ENCODE data around the gene IRAK2. TPM values are rescaled to one million over a fixed set of nuclear protein-coding genes. Genes with fewer than 3 reads are reported as not detected.
A peak's percentile ranks its signal among the peaks of the same experiment; 100 is the strongest.

The IRAK2 gene
- total RNA-seq, 2 experiments from 2014 or later = 3.0 TPM

GRCh38 chr3:10192953-10193691, 28.4 kb downstream of the IRAK2 start:
- Mint-ChIP-seq H3K4me3 (peak overlapping the region; percentile 55), H3K4me1 (ENCODE audit: low read depth) (peaks cover 83% of the 10 kb centered on the region), H3K27me3 (no peaks in the 10 kb centered on the region), H3K9me3 (no peaks in the 10 kb centered on the region), H3K36me3 (ENCODE audit: low read depth) (no peaks in the 10 kb centered on the region), H3K27ac (peak overlapping the region; percentile 98)
- peak; percentile 83 for DNase-seq
- intact Hi-C loops (cut with micrococcal nuclease) = loop anchor here (5.0 kb wide), 1 partner anchor 34 kb away; no protein-coding TSS in a partner anchor
- CTCF ChIA-PET = interaction anchor here (0.6 to 3.3 kb wide), 12 partner anchors 8 to 1081 kb away, joined by 3 to 15 read pairs (median 5); partner anchors contain the start of gene IRAK2
- ATAC-seq = peak; percentile 29
- POLR2A ChIA-PET = interaction anchor here (0.7 to 3.9 kb wide), 8 partner anchors 20 to 207 kb away, joined by 3 to 18 read pairs (median 4); partner anchors contain the start of genes EMC3, TATDN2 and VHL
- peak; percentile 32 for TF ChIP-seq CTCF (IDR thresholded peaks at IDR 0.05)

- H3K4me1 Mint-ChIP-seq (ENCODE audit: low read depth) = peaks cover 88% of the 10 kb centered on the region
- ATAC-seq (no peak), DNase-seq (no peak)
- peak overlapping the region; percentile 55 for H3K4me3 Mint-ChIP-seq
- no peaks in the 10 kb centered on the region for H3K27me3 Mint-ChIP-seq
- H3K36me3 Mint-ChIP-seq (ENCODE audit: low read depth) = no peaks in the 10 kb centered on the region
- ChIA-PET CTCF (interaction anchor here (1.0 to 2.5 kb wide), 7 partner anchors 8 to 70 kb away, joined by 3 to 9 read pairs (median 5); no protein-coding TSS in a partner anchor), POLR2A (interaction anchor here (1.1 to 3.9 kb wide), 10 partner anchors 8 to 261 kb away, joined by 3 to 18 read pairs (median 4); partner anchors contain the start of genes TATDN2 and VHL)
- no peaks in the 10 kb centered on the region for H3K9me3 Mint-ChIP-seq
- no peak for TF ChIP-seq CTCF (IDR thresholded peaks at IDR 0.05)
- H3K27ac Mint-ChIP-seq = peak overlapping the region; percentile 98
- intact Hi-C loops (cut with micrococcal nuclease) = loop anchor here (5.0 kb wide), 1 partner anchor 33 kb away; no protein-coding TSS in a partner anchor
Measured at GRCh38 chr3:10193692-10194327, 29.1 kb downstream of the IRAK2 start.

GRCh38 chr3:10194328-10195071, 29.8 kb downstream of the IRAK2 start:
- Mint-ChIP-seq H3K27ac (peak overlapping the region; percentile 98), H3K9me3 (no peaks in the 10 kb centered on the region), H3K27me3 (no peaks in the 10 kb centered on the region), H3K36me3 (ENCODE audit: low read depth) (no peaks in the 10 kb centered on the region), H3K4me1 (ENCODE audit: low read depth) (peaks cover 88% of the 10 kb centered on the region), H3K4me3 (peak overlapping the region; percentile 55)
- CTCF ChIA-PET = interaction anchor here (1.0 to 2.0 kb wide), 6 partner anchors 8 to 69 kb away, joined by 3 to 7 read pairs (median 5); no protein-coding TSS in a partner anchor
- POLR2A ChIA-PET = interaction anchor here (1.1 to 2.3 kb wide), 8 partner anchors 9 to 262 kb away, joined by 3 to 10 read pairs (median 4); no protein-coding TSS in a partner anchor
- DNase-seq (peak; percentile 82), ATAC-seq (peak; percentile 38)
- intact Hi-C loops (cut with micrococcal nuclease) = loop anchor here (5.0 kb wide), 1 partner anchor 33 kb away; no protein-coding TSS in a partner anchor
- TF ChIP-seq CTCF (IDR thresholded peaks at IDR 0.05) = no peak

- DNase-seq = no peak
- POLR2A ChIA-PET = interaction anchor here (1.1 to 2.3 kb wide), 6 partner anchors 9 to 49 kb away, joined by 3 to 10 read pairs (median 4); no protein-coding TSS in a partner anchor
- ATAC-seq = no peak
- no peaks in the 10 kb centered on the region for H3K9me3 Mint-ChIP-seq
- intact Hi-C loops (cut with micrococcal nuclease) = no loop called here
- H3K4me3 Mint-ChIP-seq = peak overlapping the region; percentile 55
- peak overlapping the region; percentile 98 for H3K27ac Mint-ChIP-seq
- H3K27me3 Mint-ChIP-seq = no peaks in the 10 kb centered on the region
- CTCF ChIA-PET = no interaction called here
- peaks cover 82% of the 10 kb centered on the region for H3K4me1 Mint-ChIP-seq (ENCODE audit: low read depth)
- TF ChIP-seq CTCF (IDR thresholded peaks at IDR 0.05) = no peak
- H3K36me3 Mint-ChIP-seq (ENCODE audit: low read depth) = no peaks in the 10 kb centered on the region
Measured at GRCh38 chr3:10195366-10196089, 30.8 kb downstream of the IRAK2 start.

Measured in activated CD8-positive, alpha-beta T cell treated with anti-CD3 and anti-CD28 coated beads for 36 hours (primary cell).